GM19035 (cell line): ENCODE results near the gene FRMD8.

ENCODE experiments used
- ATAC-seq: cut with Tn5 transposase; IDR thresholded peaks from one replicate; pipeline ENCODE4 v1.9.1; 2021; ENCODE audit not compliant: unreplicated experiment

The FRMD8 gene, protein sequence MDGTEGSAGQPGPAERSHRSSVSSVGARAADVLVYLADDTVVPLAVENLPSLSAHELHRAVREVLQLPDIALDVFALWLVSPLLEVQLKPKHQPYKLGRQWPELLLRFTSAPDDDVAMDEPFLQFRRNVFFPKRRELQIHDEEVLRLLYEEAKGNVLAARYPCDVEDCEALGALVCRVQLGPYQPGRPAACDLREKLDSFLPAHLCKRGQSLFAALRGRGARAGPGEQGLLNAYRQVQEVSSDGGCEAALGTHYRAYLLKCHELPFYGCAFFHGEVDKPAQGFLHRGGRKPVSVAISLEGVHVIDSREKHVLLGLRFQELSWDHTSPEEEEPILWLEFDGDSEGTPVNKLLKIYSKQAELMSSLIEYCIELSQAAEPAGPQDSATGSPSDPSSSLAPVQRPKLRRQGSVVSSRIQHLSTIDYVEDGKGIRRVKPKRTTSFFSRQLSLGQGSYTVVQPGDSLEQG

DNA sequence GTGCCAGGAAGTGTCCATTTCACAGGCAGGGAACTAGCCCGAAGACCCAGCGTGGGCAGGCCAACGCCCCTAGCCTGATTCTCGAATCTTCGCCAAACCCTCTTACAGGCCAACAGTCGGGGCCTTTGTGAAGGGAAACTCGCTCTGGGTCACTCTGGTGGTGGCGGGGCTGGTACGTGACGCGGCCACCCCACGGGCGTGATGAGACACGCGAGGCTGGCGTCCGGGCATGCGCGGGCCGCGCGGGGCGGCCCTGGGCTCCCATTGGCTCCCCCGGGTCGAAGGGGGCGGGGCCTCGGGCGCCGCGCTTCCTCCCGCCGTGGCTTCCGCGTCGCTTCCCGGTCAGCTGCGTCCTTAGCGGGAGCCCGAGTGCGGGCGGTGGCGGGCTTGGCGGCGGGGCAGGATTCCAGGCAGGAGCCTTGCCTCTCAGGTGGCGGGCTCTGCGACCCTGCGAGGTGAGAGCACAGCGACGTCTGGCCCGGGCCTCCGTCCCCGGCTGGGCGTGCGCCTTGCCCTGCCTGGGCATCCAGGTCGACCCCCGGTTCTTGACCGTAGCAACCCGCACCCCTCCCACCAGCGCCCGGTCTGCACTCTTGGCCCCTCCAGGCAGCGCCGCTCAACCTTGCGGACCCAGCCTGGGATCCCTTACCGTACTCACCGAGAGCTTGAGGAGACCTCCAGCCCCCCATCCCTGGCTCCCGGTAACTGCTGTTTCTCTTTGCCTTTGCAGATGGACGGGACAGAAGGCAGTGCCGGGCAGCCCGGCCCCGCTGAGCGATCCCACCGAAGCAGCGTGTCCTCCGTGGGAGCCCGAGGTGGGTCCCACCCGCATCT is at the start of gene FRMD8:
Gene FRMD8, plus strand, starts transcription at position 331 of the 834 bp plus-strand sequence. Its CDS starts 400 bp downstream, at position 731.
- peak; percentile 45 for ATAC-seq

DNA sequence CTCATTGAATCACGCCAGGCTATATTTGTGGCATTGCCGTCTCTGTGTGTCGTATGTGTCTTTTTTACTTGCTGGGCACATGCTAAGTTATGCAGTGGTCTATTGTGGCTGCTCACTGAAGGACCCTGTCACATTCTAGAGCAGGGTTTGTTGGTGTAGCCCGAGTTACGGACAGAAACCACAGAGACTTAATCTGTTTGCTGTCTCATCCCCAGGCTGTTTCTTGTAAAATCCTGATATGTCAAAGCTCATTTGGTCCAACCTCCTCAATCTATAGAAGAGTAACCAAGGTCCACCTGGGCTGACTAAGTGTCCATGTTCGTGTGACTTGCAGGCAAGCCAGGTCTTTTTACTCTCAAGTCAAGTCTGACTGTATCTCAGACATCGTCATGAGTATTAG is 47.8 kb upstream of the FRMD8 start:
- ATAC-seq, result no peak

DNA sequence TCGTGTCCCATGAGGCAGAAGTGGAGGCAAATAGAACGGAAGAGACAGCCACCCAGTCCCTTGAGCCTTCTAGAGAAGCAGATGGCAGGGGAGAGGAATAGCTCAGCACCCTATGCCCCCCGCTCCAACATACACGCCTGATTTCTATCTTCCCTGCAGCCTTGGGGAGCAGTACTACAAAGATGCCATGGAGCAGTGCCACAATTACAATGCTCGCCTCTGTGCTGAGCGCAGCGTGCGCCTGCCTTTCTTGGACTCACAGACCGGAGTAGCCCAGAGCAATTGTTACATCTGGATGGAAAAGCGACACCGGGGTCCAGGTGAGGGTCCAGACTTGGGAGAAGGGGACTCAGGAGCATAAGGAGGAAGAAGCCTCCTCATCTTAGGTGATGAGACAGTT is 46.2 kb upstream of the FRMD8 start:
- no peak for ATAC-seq

DNA sequence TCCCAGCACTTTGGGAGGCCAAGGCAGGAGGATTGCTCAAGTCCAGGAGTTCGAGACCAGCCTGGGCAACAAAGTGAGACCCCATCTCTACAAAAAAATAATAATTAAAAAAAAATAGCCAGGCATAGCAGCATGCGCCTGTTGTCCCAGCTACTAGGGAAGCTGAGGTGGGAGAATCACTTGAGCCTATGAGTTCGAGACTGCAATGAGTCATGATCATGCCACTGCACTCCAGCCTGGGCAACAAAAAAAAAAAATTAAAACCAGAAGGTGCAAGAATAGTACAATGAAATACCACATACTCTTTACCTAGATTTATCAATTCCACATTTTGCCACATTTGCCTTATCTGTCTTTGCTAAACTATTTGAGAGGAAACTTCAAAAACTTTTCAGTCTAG is 44.6 kb upstream of the FRMD8 start:
- ATAC-seq, result no peak

DNA sequence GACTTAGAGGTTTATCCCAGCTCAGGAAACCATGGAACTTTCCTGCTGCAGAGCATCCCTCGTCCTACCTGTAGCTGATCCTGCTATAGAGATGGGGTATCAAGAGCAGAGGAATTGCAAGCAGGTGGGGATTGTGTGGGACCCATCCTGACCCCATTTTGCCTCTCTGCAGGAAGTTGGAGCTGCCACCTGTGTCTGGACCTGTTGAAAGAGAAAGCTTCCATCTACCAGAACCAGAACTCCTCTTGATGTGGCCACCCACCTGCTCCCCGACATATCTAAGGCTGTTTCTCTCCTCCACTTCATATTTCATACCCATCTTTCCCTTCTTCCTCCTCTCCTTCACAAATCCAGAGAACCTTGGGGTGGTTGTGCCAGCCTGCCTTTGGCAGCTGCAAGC is 34.9 kb upstream of the FRMD8 start:
- no peak for ATAC-seq

DNA sequence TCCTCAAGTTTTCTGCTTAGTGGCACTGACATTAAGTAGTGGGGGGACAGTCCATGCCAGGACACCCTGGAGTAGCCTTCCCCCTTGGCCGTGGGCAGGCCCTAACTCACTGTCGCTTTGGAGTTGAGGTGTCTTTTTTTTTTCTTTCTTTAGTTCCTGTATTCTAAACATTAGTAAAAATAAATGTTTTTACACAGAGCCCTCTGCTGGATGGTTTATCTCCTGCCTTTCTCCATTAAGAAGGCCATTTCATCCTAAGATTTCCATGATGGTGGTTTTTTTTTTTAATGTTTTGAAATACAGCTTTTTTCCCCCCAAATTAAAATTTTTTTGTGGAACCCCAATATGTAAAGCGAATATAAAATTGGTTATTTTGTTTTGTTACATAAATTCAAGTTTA is 33.7 kb upstream of the FRMD8 start:
- no peak for ATAC-seq

DNA sequence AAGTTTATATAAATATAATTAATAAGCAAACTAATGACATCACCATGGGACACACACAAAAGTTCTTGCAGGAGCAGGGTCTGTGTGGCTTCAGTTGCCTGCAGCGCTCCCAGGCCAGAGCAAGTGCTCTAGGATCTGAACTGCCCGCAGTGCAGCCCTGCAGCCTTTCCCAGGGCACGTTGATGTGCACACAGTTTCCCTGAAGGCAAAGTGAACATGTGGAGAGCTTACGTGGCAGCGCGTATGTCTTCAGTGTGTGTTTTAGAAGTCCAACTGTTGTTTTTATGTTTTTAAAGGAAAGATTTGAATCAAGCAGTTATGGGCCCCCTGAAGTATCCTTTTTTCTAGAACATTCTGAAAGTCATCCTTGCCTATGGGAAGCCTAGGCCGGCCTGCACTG is 33.1 kb upstream of the FRMD8 start:
- ATAC-seq, result no peak

DNA sequence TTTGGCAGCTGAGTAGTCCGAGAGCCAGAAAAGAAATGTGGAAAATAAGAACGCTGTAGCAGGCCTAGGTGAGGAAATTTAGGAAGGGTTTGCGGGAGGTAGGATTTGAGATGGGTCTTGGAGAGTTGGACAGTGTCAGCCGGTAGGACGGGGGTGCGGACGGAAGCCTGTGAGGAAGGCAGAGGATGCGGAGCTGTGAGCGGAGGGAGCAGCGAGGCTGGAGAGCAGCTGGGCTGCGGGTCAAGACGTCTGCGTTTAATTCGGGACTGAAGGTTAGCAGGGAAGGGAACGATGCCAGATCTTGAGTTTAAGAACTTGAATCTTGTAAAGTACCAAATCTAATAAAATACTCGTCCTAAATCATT is 32.6 kb upstream of the FRMD8 start:
- ATAC-seq, result no peak

DNA sequence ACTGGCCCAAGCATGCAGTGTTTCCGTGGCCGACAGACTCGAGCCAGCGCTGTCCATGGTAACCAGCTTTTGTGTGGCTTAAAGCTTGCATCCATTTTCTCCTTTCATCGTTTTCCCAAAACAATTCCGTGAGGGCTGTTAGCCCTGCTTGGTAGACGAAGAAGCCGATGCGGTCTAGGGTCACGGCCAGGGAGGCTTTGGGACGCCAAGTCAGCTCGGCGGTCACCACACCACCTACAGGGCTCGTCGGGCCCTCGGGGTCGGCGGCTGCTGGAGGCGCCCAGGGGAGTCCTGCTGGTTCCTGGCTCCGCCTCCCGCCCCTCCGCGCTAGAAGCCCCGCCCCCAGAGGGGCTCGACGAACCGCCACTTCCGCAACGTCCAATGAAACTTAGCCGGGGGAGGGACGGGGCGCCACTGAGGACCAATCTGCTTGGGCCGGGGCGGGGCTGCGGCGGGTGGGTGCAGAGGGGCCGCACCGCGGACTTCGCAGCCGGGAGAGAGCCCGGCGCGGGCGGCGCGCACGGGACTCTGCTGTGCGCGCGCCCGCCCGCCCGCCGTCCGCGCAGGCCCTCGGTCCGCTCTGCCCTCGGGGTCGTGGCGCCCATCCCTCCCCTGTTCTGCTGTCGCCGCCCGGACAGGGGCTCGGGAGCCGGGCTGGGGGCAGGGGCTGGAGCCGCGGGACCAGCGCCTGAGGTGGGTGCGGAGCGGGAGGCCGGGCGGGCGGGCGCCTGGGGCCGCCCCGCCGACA is 32.0 kb upstream of the FRMD8 start, which contains the start of gene TIGD3:
Gene TIGD3, plus strand, starts transcription at position 487 of the 748 bp plus-strand sequence. CDS start 1,058 bp downstream, outside the sequence.
- ATAC-seq, result peak; percentile 86

DNA sequence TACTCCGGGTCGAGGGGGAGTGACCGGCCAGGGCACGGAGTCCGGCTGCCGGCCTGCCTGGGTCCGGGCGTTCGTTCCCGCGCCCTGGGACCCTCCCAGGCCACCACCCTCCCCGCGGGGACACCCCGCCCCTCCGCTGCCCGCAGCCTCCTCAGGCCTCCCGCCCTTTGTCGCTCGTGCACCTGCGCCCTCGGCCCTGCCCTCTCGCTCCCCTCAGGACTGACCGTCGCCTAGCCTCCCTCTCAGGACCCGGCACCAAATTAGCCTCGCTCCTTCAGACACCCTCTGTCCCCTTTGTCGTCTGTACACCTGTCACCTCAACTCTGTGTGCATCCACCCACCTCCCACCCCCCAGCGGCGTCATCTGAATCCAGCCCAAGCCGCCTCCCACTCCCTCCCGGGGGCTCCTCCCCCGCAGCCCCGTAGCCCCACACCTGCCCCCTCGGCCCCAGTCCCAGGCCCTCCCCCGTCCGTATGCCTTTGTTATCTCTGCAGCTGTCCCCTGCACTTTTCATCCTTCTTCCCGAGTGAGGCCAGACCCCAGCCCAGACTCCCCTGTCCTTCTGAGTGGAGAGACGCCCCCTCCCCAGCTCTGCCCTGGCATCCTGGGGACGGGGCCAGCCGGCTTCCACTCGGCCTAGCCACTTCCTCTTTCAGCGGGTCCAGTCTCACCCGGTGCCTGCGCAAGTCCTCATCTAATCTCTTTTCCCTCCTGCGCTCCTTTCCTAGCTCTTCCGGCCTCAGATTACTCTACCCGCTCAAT is 31.2 kb upstream of the FRMD8 start:
- peak; percentile 30 for ATAC-seq

DNA sequence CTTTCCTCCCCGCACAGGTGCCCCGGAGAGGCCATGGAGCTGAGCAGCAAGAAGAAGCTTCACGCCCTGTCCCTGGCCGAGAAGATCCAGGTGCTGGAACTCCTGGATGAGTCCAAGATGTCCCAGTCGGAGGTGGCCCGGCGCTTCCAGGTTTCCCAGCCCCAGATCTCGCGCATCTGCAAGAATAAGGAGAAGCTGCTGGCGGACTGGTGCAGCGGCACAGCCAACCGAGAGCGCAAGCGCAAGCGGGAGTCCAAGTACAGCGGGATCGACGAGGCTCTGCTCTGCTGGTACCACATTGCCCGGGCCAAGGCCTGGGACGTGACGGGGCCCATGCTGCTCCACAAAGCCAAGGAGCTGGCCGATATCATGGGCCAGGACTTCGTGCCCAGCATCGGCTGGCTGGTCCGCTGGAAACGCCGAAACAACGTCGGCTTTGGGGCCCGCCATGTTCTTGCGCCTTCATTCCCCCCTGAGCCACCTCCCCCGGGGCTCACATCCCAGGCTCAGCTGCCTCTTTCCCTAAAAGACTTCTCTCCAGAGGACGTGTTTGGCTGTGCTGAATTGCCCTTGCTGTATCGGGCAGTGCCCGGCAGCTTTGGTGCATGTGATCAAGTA is 30.6 kb upstream of the FRMD8 start:
- no peak for ATAC-seq

DNA sequence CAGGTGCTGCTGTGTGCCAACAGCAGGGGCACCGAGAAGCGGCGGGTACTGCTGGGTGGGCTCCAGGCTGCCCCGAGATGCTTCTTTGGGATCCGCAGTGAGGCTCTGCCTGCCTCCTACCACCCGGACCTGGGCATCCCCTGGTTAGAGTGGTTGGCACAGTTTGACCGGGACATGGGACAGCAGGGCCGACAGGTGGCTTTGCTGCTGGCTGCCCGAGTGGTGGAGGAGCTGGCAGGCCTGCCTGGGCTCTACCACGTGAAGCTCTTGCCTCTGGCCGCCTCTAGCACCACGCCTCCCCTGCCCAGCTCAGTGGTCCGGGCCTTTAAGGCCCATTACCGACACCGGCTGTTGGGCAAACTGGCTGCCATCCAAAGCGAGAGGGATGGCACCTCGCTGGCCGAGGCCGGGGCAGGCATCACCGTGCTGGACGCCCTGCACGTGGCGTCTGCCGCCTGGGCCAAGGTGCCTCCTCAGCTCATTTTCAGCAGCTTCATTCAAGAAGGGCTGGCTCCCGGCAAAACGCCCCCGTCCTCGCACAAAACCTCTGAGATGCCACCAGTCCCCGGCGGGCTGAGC is 30.0 kb upstream of the FRMD8 start:
- no peak for ATAC-seq

DNA sequence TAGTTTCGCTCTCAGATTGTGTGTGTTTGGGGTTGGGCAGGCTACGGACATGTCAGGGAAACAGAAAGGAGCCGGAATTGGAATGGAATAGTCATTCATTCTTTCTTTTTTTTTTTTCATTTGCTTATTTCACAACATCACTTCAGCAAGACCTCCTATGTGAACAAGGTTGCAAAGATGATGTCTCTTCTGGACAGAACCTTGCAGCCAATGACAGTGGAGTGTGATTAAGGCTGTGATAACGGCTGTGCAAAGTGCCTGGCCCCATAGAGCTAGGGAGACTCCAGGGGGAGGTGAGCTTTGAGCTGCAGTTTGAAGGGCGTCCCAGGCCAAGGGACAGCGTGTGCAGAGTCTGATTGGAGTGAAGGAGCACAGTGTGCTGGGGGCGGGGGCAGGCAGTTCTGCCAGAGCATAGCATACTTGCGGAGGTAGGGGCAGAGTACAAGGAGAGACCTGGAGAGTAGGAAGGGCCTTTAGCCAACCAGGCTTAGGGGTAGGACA is 28.5 kb upstream of the FRMD8 start:
- no peak for ATAC-seq

DNA sequence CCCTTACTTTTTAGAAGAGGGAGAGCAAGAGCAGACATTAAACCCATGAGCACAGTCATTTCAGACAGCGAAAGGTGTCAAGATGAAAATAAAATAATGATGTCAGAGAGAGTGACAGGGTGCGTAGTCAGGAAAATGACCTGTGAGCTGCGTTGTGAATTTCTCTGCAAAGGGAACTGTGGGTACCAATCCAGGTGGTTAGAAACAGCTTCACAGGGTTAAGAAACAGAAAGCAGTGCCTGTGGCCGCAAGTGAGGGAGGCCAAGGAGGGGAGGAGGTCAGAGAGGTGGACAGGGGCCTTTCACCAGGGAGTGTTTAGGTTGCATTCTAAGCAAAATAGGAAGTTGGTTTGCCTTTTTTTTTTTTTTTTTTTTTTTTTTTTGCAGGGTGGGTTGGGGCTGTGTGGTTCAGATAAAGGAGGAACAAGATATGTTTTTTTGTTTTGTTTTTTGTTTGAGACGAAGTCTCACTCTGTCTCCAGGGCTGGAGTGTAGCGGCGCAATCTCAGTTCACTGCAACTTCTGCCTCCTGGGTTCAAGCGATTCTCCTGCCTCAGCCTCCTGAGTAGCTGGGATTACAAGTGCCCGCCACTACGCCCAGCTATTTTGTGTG is 24.0 kb upstream of the FRMD8 start:
- no peak for ATAC-seq

DNA sequence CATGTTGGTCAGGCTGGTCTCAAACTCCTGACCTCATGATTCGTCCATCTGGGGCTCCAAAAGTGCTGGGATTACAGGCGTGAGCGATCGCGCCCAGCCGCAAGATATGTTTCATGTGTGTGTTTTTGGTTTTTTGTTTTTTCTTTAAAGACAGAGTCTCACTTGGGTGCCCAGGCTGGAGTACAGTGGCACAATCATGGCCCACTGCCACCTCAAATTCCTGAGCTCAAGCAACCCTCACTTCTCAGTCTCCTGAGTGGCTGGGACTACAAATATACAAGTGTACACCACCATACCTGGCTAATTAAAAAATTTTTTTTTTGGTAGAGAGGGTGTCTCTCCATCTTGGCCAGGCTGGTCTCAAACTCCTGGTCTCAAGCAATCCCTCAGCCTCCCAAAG is 23.5 kb upstream of the FRMD8 start:
- ATAC-seq, result no peak

DNA sequence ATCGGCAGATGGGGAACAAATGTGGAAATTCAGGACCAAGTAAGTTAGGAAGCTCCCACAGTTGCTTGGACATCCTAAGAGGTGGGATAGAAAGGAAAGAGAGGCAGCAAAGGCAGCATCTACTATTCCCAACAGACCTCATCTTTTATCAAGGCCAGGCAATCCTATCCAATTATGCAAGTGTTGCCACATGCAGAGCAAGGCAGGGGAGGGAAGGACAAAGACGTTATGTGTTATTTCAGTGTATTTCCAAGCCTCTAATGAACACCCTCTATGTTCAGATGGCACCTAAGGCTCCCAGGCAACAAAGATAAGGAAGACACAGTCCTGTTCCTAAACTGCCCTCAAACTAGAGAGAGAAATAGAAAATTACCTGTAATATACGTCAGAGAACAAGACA is 22.7 kb upstream of the FRMD8 start:
- no peak for ATAC-seq

DNA sequence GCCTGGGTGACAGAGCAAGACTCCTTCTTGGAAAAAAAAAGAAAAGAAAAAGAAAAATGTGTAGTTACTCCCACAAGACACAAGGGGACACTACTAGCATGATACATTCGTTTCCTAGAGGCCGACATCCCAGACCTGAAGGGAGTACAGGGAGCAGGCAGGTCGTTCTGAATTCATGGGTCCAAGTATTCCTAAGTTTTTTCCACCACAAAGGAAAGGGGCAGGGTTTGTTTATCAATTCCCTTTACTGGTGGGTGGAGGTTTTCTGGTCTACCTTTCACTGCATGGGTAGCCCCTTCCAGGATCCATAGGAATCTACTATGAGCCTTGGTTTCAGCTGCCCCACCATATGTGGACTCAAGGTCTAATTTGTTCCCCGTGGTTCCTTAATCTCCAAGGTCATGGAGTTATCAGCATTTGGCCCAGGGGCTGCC is 20.1 kb upstream of the FRMD8 start:
- ATAC-seq, result no peak

DNA sequence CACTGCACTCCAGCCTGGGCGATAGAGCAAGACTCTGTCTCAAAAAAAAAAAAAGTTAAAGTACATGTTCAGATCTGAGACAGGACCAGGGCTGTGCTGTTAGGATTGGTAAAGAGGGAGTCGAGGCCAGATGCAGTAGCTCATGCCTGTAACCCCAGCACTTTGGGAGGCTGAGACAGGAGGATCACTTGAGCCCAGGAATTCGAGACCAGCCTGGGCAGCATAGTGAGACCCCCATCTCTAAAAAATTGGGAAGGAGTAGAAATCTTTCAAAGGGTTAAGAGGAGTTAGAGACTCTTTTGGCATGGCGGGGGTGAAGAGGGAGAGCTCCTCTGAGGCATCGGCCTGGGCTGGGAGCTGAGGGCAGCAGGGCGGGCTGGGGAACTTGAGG is 15.8 kb upstream of the FRMD8 start:
- ATAC-seq, result no peak
